Vagina (tissue), 2 donors: ENCODE data around the gene RPTOR.

ENCODE experiments used
- POLR2A ChIP-seq, 2 donors: fragments of 450-650 bp; IDR thresholded peaks; one replicate each; pipeline ENCODE4 v1.6.1; 2017; ENCODE audit warnings: antibody characterized with exemption in 2 of 2, mild to moderate bottlenecking in 2 of 2, moderate library complexity in 2 of 2
- TF ChIP-seq, protein P1 (sequence below), 3 experiments: fragments of 450-650 bp in 2 of 3; fragments of 200-600 bp in 1 of 3; sonication (generic) in 1 of 3; IDR thresholded peaks; one replicate each; pipeline ENCODE4 v1.5.1; 2017 to 2019; ENCODE audit warnings: antibody characterized with exemption in 3 of 3, mild to moderate bottlenecking in 2 of 3, moderate library complexity in 2 of 3

DNA sequence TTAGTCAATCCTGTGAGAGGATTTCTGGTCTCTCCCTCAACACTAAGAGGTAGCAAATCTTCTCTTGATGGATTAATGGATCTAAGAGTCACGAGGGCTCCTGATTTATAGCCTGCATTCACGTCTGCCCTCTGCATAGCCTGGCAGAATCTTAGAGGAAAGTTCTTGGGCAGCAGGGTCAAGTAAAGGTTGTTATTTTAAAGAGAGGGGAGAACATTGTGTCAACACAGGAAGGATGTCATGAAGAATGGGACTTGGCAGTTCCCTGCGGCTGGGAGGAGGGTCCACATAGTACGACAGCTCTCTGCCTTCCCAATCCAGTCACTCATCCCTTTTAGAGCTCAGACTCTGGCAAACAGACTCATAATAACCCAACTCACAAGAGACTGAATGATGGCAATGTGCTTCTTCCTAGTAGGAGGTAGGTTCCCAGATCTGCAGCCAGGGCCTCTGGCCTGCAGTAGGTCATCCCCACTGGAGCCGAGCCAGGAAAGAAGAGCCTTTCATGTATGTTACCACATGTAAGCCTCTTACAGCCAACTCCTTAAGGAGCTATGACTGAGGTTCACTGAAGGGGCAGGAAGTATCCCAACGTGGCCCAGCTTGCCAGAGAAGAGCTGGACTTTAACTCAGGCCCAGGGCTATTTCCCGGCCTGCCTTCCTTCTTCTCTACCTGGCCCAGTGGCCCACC is 25.4 kb upstream of the RPTOR start:
- TF ChIP-seq, protein P1, sequence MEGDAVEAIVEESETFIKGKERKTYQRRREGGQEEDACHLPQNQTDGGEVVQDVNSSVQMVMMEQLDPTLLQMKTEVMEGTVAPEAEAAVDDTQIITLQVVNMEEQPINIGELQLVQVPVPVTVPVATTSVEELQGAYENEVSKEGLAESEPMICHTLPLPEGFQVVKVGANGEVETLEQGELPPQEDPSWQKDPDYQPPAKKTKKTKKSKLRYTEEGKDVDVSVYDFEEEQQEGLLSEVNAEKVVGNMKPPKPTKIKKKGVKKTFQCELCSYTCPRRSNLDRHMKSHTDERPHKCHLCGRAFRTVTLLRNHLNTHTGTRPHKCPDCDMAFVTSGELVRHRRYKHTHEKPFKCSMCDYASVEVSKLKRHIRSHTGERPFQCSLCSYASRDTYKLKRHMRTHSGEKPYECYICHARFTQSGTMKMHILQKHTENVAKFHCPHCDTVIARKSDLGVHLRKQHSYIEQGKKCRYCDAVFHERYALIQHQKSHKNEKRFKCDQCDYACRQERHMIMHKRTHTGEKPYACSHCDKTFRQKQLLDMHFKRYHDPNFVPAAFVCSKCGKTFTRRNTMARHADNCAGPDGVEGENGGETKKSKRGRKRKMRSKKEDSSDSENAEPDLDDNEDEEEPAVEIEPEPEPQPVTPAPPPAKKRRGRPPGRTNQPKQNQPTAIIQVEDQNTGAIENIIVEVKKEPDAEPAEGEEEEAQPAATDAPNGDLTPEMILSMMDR (IDR thresholded peaks at IDR 0.05): no peak
- no peak for TF ChIP-seq POLR2A (IDR thresholded peaks at IDR 0.05)
